GM11168 (cell line): ENCODE results near the gene SUCLG1.

Experiments
- in situ Hi-C: fragments of 300-500 bp; cut with MboI; formaldehyde crosslinking; loops from one replicate; pipeline ENCODE4 v1.12.0; 2022; ENCODE audit warnings: low sequenced_read_pairs; ENCODE audit not compliant: unreplicated experiment

Gene SUCLG1

GRCh38 chr2:84459018-84459943 is at the start of gene SUCLG1:
TSS of gene SUCLG1 (minus strand) at chr2:84459280. CDS start at chr2:84459269, 11 bp downstream.
- in situ Hi-C loops: no loop called here

DNA sequence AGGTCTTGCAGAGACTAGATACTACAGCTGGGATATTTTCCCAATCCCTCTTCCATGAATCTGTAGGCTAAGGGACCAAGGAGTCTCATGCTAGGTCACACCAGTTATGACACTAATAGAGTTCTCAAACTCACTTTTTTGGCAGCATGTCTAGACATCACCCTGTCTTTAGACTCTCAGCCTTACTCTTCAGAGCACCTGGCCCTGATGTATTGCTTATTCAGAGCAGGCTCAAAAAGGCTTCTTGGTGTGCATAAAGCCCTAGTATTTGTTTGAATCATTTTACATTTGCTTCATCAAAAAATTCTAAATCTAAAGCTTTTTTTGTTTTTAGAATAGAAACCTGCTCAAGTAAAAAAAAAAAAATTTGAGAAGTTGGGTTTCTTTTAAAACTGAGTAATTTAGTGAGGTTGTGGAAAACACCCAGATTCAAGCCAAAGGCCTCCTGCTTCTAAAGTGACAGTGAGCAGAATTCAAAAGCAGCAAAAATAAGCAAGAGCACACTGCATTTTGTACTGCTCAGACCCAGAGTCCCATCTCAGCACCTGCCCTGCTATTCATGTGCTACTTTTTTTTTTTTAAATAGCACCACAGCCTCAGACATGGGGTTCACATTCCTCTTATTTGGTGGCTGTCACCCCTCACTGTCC is 39.2 kb upstream of the SUCLG1 start:
- in situ Hi-C loops: no loop called here

DNA sequence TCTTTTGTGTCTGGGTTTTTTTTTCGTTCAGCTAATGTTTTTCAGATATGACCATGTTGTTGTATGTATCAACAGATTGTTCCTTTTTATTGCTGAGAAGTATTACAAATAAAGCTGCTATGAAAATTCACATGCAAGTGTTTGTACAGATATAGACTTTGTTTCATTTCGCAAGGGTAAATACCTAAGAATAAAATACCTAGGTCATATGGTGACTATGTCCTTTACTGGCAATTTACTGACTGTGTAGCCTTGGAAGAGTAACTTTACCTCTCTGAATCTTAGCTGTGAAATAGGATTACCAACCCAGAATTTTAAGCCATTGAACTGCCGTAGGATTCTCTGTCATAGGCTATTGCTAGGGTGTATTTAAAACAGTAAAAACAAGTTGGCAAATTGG is 38.2 kb upstream of the SUCLG1 start:
- in situ Hi-C loops: no loop called here

DNA sequence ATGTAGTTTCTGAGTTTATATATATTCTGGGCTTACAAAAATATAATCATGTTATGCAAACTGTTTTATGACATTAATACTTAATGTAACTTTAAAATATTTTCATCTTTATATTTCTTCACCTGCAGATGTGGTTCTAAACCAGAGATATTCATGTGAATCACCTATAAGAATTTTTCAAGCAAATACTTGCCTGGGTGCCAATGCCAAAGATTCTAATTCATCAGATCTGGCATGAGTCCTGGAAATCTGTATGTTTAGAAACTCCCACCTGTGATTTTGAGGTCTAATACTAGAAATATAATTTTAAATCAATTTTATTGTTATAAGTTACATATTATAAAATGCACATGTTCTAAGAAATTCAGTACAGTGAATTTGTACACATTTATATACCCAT is 37.3 kb upstream of the SUCLG1 start:
- in situ Hi-C loops: no loop called here

DNA sequence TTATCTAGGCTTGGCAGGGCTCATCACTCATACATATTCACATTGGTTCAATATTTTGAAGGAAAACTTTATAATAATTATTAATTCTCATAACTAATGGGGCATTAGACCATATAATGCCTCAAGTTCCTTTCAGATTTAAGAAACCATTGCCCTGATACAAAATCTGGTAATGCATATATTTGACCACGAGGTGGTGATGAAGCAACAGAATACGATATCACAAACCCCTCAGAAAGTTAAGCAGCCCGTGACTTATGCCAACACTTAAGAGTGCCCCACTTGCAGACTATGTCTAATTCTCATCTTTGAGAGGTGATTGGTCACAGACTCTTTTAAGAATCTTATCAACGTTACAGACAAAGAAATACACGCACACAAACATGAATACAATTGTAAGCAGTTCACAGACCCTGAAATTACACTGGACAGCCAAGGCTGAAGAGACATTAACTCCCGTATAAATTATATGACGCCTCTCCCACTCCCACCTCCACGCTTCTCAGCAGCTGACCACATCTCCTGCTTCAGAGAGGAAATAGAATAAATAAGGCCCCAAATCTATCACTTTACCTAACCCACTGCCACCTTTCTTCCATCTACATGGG is 36.6 kb upstream of the SUCLG1 start:
- in situ Hi-C loops: no loop called here

DNA sequence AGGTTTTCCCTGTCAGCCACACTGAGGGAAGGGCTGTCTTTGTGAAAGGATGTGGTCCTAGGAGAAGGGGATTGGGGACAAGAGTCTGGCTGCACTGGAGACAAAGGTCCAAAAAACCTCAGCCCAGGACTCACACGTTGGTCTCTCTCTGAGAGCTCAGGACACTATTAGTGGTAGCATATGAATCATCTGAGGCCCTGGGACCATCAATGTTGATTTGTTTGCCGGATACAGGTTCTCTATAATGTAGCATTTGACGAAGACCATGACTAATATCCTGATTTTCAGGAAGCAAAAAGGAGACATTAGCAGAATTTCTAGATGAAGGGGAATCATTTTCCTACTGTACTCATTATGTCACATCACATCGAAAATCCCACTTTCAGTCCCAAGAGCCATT is 35.0 kb upstream of the SUCLG1 start:
- in situ Hi-C loops: loop anchor here (5.0 kb wide), 1 partner anchor 378 kb away; no protein-coding TSS in a partner anchor

DNA sequence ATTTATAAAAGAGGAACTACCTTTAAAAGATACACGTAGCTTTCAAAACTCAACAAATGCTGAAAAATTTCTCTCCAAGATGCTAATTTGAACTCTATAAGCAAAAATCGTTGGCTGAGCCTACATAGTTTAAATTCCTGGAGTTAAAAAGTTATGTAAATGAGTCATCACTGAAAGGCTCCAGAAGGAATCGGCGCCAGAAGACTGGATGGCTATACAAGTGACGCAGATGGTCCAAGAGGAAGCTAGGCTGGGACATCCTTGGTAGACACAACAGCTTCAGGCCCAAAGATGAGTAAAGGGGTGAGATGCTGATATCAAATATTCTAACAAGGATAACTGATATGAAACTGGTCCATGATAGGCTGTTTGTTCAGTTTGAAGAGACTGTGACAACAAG is 34.4 kb upstream of the SUCLG1 start:
- in situ Hi-C loops: loop anchor here (5.0 kb wide), 1 partner anchor 379 kb away; no protein-coding TSS in a partner anchor

DNA sequence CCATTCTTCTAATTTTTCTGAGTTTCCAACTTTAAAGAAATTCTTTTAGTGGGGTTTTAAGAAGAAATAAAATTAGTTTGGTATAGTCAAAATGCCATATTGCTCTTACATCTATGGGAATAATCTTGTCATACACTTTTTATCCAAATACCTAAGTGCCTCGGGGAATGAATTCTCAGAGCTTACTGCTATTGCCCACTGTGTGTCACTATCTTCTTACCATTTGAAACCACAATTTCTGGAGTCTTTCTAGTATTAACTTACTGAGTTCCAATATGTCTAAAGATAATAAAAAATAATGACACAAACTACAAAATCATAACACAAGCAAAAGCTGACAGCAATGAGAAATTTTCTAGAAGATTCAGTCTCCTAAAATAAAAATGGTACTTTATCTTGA is 33.5 kb upstream of the SUCLG1 start:
- in situ Hi-C loops: loop anchor here (5.0 kb wide), 1 partner anchor 380 kb away; no protein-coding TSS in a partner anchor

DNA sequence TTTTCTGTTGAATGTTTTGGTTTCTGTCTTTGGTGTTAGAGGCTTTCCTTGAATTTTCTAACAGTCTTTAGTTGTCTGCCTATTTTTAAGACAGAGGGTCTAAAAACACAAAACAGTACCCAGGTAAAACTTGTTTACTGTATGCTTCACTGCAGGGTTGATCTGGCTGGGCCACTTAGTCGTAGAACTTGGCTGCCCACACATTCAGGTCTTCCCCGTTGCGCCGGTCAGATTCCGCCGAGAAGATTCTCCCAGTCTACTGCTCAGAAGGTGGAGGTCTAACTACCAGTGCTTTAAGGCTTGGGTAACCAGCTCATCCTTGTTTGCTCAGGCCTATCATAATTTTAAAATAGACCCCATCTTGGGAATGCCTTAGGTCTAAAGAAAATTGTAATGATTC is 32.7 kb upstream of the SUCLG1 start:
- in situ Hi-C loops: loop anchor here (5.0 kb wide), 1 partner anchor 381 kb away; no protein-coding TSS in a partner anchor

- in situ Hi-C loops: loop anchor here (5.0 kb wide), 1 partner anchor 381 kb away; no protein-coding TSS in a partner anchor
Measured at GRCh38 chr2:84491256-84491655, 32.2 kb upstream of the SUCLG1 start.

- in situ Hi-C loops: no loop called here
Measured at GRCh38 chr2:84487298-84487996, 28.4 kb upstream of the SUCLG1 start.

DNA sequence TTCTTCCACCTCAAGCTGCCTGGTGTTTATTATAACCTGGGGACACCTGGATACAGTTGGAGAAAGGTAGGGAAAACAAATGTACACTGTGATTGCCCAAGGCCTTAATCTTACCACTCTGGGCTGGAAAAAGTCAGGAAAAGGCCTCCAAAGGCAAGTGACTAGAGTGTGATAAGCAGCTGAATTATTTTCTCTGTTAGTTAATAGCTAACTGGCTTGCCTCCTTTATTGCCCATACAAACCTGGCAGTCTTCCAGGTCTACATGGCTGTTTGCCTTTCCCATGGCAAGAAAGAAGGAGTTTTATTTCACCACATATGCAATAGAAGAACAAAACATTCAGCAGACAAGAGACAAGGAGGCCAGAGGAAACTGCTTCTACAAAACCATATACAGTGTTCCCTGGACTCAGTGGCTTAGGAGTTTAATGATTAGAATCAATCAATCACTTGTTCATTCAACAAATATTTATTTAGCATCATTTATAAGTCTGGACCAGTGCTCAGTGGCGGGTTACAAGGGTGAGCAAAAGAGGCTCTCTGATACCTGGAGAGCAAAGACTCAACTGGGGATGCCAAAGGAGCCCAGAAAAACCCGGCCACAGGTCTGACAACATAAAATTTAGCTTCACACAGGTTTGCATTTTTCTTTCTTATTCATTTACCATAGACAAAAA is 27.5 kb upstream of the SUCLG1 start:
- in situ Hi-C loops: no loop called here

GRCh38 chr2:84483320-84483719 is 24.2 kb upstream of the SUCLG1 start:
- in situ Hi-C loops: no loop called here

- in situ Hi-C loops: no loop called here
Measured at GRCh38 chr2:84482603-84483002, 23.5 kb upstream of the SUCLG1 start.

- in situ Hi-C loops: no loop called here
Measured at GRCh38 chr2:84481702-84482101, 22.6 kb upstream of the SUCLG1 start.

- in situ Hi-C loops: no loop called here
Measured at GRCh38 chr2:84478867-84479266, 19.8 kb upstream of the SUCLG1 start.

GRCh38 chr2:84477886-84478285 is 18.8 kb upstream of the SUCLG1 start:
- in situ Hi-C loops: no loop called here

GRCh38 chr2:84474176-84474575 is 15.1 kb upstream of the SUCLG1 start:
- in situ Hi-C loops: no loop called here

DNA sequence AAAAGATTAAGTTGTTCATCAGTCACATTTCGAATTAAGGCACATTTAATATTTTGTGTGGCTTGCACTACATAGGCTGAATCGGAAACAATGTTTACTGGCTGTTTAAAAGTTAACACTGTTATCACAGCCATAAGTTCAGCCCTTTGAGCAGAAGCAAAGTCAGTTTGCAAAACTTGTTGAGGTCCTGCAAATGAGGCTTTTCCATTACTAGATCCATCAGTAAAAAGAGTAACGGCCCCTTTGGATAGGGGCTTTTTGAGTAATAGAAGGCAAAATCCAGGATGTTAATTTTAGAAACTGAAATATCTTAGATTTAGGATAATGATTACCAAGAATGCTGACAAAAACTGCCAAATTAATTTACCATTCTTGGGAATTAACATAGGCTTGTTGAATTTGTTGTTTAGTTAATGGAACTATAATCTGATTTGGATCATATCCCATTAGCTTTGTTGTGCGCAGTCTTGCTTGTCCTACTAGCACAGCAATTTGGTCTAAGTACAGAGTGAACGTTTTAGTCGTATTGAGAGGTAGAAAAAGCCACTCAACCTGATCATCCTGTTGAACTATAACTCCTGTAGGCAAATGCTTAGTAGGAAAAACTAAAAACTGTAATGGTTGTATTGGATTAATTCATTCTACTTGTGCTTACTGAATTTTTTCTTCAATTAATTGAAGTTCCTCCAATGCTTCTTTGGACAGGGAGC is 13.9 kb upstream of the SUCLG1 start:
- in situ Hi-C loops: no loop called here
